ENCODE results near the gene PIP5K1C.
"Not testable (repeated sequence)": the region's sequence is repeated elsewhere in the genome, so short reads cannot be mapped to it uniquely, and the experiment has no call there.

PIP5K1C gene

GRCh38 chr19:3589949-3590348 is 110.3 kb downstream of the PIP5K1C start:
- DNase-seq (ENCODE audit: low spot score): no peak

DNA sequence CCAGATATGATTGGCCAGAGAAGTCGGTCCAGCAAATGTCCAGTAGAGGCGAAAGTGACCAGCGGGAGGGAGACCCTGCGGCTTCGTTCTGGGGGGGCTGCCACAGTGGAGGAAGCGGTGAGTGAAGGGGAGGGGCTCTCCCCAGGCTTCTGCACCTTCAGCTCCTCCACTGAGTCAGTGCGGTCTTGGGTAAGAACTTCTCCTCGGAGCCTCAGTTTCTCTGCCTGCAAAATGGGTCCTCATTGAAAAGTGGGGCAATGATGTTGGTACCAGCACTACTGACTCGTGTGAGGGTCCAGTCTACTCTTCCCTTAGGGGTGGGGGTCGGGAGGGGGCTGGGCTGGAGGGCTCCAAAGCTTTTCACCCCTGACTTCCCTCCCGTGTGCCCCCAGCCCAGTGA is 110.8 kb downstream of the PIP5K1C start:
- no peak for DNase-seq (ENCODE audit: low spot score)

- DNase-seq (ENCODE audit: low spot score): no peak
These were observed 113.4 kb downstream of the PIP5K1C start for GRCh38 chr19:3586707-3587346.

GRCh38 chr19:3586127-3586626 is 114.1 kb downstream of the PIP5K1C start:
- DNase-seq (ENCODE audit: low spot score): no peak

DNA sequence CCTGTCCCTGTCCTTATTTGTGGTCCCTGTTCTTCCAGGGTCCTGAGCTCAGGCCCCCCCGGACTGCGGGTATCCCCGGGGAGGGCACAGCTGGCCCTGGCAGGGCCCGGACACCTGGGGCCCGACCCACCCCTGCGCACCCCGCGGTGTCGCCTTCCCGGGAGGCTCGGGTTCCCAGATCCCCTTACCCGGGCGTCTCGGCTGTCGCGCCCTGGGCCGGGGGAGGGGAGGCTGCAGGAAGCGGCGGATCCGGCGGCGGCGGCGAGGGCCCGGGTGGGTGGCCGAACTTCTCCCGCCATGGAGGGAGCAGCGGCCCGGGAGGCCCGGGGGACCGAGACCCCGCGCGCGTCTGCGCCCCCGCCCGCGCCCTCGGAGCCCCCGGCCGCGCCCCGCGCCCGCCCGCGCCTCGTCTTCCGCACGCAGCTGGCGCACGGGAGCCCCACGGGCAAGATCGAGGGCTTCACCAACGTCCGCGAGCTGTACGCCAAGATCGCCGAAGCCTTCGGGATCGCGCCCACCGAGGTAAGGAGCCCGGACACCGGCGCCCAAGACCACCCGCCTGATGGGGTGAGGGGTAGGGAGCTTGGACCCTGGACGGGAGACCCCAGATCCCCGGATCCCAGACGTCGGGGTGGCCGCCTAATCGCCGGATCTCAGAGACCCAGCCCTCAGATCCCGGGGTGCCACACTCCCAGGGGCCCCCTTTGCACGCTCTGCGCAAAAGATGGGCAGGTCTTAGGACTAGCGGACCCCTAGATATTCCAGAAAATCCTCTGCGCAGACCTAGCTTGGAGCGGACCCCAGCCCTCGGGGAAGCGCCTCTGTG is 114.8 kb downstream of the PIP5K1C start, which contains the start of gene GIPC3:
Gene GIPC3 (plus strand): TSS at position 178 of the 826 bp plus-strand sequence. CDS start 120 bp downstream, at position 298.
- no peak for DNase-seq (ENCODE audit: low spot score)

DNA sequence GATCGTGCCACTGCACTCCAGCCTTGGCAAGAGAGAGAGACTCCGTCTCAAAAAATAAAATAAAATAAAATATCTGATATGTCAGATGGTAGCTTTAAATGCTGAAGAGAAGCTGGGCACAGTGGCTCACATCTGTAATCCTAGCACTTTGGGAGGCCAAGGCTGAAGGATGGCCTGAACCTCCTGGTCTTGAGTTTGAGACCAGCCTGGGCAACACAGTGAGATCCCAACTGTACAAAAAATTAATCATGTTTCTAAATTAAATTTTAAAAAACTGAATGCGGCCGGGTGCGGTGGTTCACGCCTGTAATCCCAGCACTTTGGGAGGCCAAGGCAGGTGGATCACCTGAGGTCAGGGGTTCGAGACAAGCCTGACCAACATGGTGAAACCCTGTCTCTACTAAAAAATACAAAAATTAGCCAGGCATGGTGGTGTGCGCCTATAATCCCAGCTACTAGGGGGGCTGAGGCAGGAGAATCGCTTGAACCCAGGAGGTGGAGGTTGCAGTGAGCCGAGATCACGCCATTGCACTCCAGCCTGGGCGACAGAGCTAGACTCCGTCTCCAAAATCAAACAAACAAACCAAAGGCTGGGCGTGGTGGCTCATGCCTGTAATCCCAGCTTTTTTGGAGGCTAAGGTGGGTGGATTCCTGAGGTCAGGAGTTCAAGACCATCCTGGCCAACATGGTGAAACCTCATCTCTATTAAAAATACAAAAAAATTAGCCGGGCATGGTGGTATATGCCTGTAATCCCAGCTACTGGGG is 116.0 kb downstream of the PIP5K1C start:
- not testable (repeated sequence) for DNase-seq (ENCODE audit: low spot score)

- DNase-seq (ENCODE audit: low spot score): not testable (repeated sequence)
These were observed 118.5 kb downstream of the PIP5K1C start for GRCh38 chr19:3581792-3582191.

All from GM03348 (cell line).